GM23338 (cell line): Measurements from ENCODE around the gene ZFHX3. TPM values are rescaled to one million over a fixed set of nuclear protein-coding genes. Genes with fewer than 3 reads are reported as not detected.

ENCODE experiments used
- ATAC-seq: fragments of 200-7000 bp; cut with Tn5 transposase; 3 replicates; pipeline ENCODE4 v1.9.1; 2020
- DNase-seq: peaks from one replicate; pipeline ENCODE4 v3.0.0-alpha.2; 2015; ENCODE audit warnings: low spot score
- H2AFZ ChIP-seq: fragments of 200-600 bp; sonication (generic); 2 replicates; pipeline ENCODE4 v1.8.0; 2016; ENCODE audit warnings: antibody characterized with exemption, mild to moderate bottlenecking, moderate library complexity
- H3F3A ChIP-seq: fragments of 200-600 bp; sonication (generic); replicated peaks from 2 replicates; pipeline ENCODE4 v1.8.0; 2017; ENCODE audit warnings: antibody characterized with exemption, mixed run types, low read depth
- H3K27ac ChIP-seq: fragments of 200-600 bp; sonication (generic); 2 replicates; pipeline ENCODE4 v1.6.1; 2016; ENCODE audit warnings: low read depth
- H3K27me3 ChIP-seq: fragments of 200-600 bp; sonication (generic); 2 replicates; pipeline ENCODE4 v1.8.0; 2016; ENCODE audit warnings: mild to moderate bottlenecking, mixed run types, moderate library complexity; ENCODE audit not compliant: insufficient read depth
- H3K36me3 ChIP-seq: fragments of 200-600 bp; sonication (generic); 2 replicates; pipeline ENCODE4 v1.8.0; 2016; ENCODE audit warnings: mild to moderate bottlenecking; ENCODE audit not compliant: insufficient read depth
- H3K4me1 ChIP-seq: fragments of 200-600 bp; sonication (generic); 2 replicates; pipeline ENCODE4 v1.8.0; 2016; ENCODE audit warnings: mild to moderate bottlenecking, moderate library complexity; ENCODE audit not compliant: insufficient read depth
- H3K4me2 ChIP-seq: fragments of 200-600 bp; sonication (generic); 2 replicates; pipeline ENCODE4 v1.7.1; 2017; ENCODE audit warnings: mixed run types
- H3K4me3 ChIP-seq: fragments of 200-600 bp; sonication (generic); 2 replicates; pipeline ENCODE4 v1.6.1; 2016; ENCODE audit warnings: mixed run types
- H3K79me2 ChIP-seq: fragments of 200-600 bp; sonication (generic); replicated peaks from 2 replicates; pipeline ENCODE4 v1.8.0; 2017; ENCODE audit warnings: mild to moderate bottlenecking; ENCODE audit not compliant: insufficient read depth
- H3K9me2 ChIP-seq: fragments of 200-600 bp; sonication (generic); 2 replicates; pipeline ENCODE4 v1.8.0; 2017; ENCODE audit not compliant: insufficient read depth
- H4K20me1 ChIP-seq: fragments of 200-600 bp; sonication (generic); replicated peaks from 2 replicates; pipeline ENCODE4 v1.8.0; 2017; ENCODE audit warnings: mild to moderate bottlenecking; ENCODE audit not compliant: insufficient read depth
- H3K27ac Mint-ChIP-seq: 2 replicates; pipeline ENCODE4 v1.8.0; 2020; ENCODE audit warnings: inconsistent platforms, mild to moderate bottlenecking, moderate library complexity, mixed read lengths
- H3K27me3 Mint-ChIP-seq: 3 replicates; pipeline ENCODE4 v1.8.0; 2022; ENCODE audit warnings: low read depth, mild to moderate bottlenecking, moderate library complexity, mixed read lengths, inconsistent platforms; ENCODE audit not compliant: insufficient read depth, poor library complexity
- H3K36me3 Mint-ChIP-seq: 3 replicates; pipeline ENCODE4 v1.8.0; 2021; ENCODE audit warnings: low read depth, mild to moderate bottlenecking, inconsistent platforms, moderate library complexity, mixed read lengths
- H3K4me1 Mint-ChIP-seq: 3 replicates; pipeline ENCODE4 v1.8.0; 2020; ENCODE audit warnings: mild to moderate bottlenecking, inconsistent platforms, mixed read lengths
- H3K4me3 Mint-ChIP-seq: 3 replicates; pipeline ENCODE4 v1.8.0; 2021; ENCODE audit warnings: moderate library complexity, mild to moderate bottlenecking, inconsistent platforms, mixed read lengths
- H3K9me3 Mint-ChIP-seq: 3 replicates; pipeline ENCODE4 v1.8.0; 2020; ENCODE audit warnings: moderate library complexity, mild to moderate bottlenecking, inconsistent platforms, mixed read lengths
- CREB1 ChIP-seq: fragments of 250-450 bp; sonication (Bioruptor Pico); IDR thresholded peaks from 2 replicates; pipeline ENCODE4 v1.5.0; 2020; ENCODE audit warnings: low read depth, mild to moderate bottlenecking, moderate library complexity
- ETS1 ChIP-seq: IDR thresholded peaks from 2 replicates; pipeline ENCODE4 v1.6.1; 2016; ENCODE audit warnings: antibody characterized with exemption
- EZH2 ChIP-seq: fragments of 200-600 bp; sonication (generic); IDR thresholded peaks from one replicate; pipeline ENCODE4 v1.8.0; 2017; ENCODE audit warnings: antibody characterized with exemption, mild to moderate bottlenecking, low read depth; ENCODE audit not compliant: unreplicated experiment
- EZH2phosphoT487 ChIP-seq: fragments of 200-600 bp; sonication (generic); IDR thresholded peaks from one replicate; pipeline ENCODE4 v1.8.1; 2018; ENCODE audit warnings: antibody characterized with exemption; ENCODE audit not compliant: unreplicated experiment
- NANOG ChIP-seq: IDR thresholded peaks from 2 replicates; pipeline ENCODE4 v1.6.1; 2016; ENCODE audit warnings: antibody characterized with exemption, borderline replicate concordance
- POLR2AphosphoS5 ChIP-seq: IDR thresholded peaks from 2 replicates; pipeline ENCODE4 v1.6.1; 2016; ENCODE audit warnings: antibody characterized with exemption, low read depth
- REST ChIP-seq: IDR thresholded peaks from one replicate; pipeline ENCODE4 v1.6.1; 2018; ENCODE audit warnings: antibody characterized with exemption; ENCODE audit not compliant: unreplicated experiment
- STAT1 ChIP-seq: IDR thresholded peaks from one replicate; pipeline ENCODE4 v1.6.1; 2016; ENCODE audit warnings: antibody characterized with exemption; ENCODE audit not compliant: unreplicated experiment
- ZNF114 ChIP-seq: fragments of 250-450 bp; sonication (Bioruptor Pico); IDR thresholded peaks from 2 replicates; pipeline ENCODE4 v1.5.0; 2020; ENCODE audit warnings: mild to moderate bottlenecking, moderate library complexity
- ZNF331 ChIP-seq: fragments of 250-450 bp; sonication (Bioruptor Pico); IDR thresholded peaks from 2 replicates; pipeline ENCODE4 v1.5.0; 2020; ENCODE audit warnings: low read depth, mild to moderate bottlenecking, moderate library complexity
- polyA plus RNA-seq: library from polyadenylated mRNA; unstranded; fragments of >200 nt; fragmentation: Nextera tagmentation; extraction: Ambion mirVana; gene quantifications from 2 replicates; pipeline ENCODE4 v1.2.1, GENCODE V29; 2016
- total RNA-seq: library from RNA; depleted of rRNA; stranded (reverse); fragments of >200 nt; shearing (Covaris generic); gene quantifications from 2 replicates; pipeline ENCODE4 v1.2.3, GENCODE V29; 2014
- TF ChIP-seq, protein P1 (sequence below), 2 experiments: fragments of 200-600 bp in 1 of 2; sonication (generic) in 1 of 2; conservative IDR thresholded peaks; 2 replicates each; pipeline versions ENCODE4 v1.5.1 to v1.6.1; 2016 to 2017; ENCODE audit warnings: antibody characterized with exemption in 2 of 2, low read depth in 2 of 2, mild to moderate bottlenecking in 2 of 2, moderate library complexity in 1 of 2

ZFHX3 gene
- total and polyA plus RNA-seq, 2 experiments from 2014 or later = 1.0 to 1.5 TPM

GRCh38 chr16:72969812-72970211 is 78.1 kb downstream of the ZFHX3 start:
- no peak overlapping the region for H3K4me2 ChIP-seq
- H4K20me1 ChIP-seq = no peaks in the 10 kb centered on the region
- no peaks in the 10 kb centered on the region for H3K27me3 ChIP-seq
- Mint-ChIP-seq H3K27ac (no peak overlapping the region), H3K4me1 (no peaks in the 10 kb centered on the region), H3K36me3 (no peaks in the 10 kb centered on the region), H3K27me3 (peaks cover 5% of the 10 kb centered on the region), H3K9me3 (no peaks in the 10 kb centered on the region; the same call in 2 of the 3 replicates), H3K4me3 (no peak overlapping the region)
- no peak overlapping the region for H3K4me3 ChIP-seq
- DNase-seq (no peak), ATAC-seq (no peak)
- H3K79me2 ChIP-seq = no peaks in the 10 kb centered on the region
- H3K4me1 ChIP-seq = no peaks in the 10 kb centered on the region
- TF ChIP-seq POLR2AphosphoS5 = no peak
- TF ChIP-seq EZH2 = no peak
- no peak for TF ChIP-seq ETS1
- peaks cover 11% of the 10 kb centered on the region; the same call in 1 of the 2 replicates for H3K9me2 ChIP-seq
- H3F3A ChIP-seq = no peaks in the 10 kb centered on the region
- no peak overlapping the region for H2AFZ ChIP-seq
- H3K36me3 ChIP-seq = no peaks in the 10 kb centered on the region
- H3K27ac ChIP-seq = no peak overlapping the region

- ATAC-seq (no peak), DNase-seq (no peak)
- Histone ChIP-seq H4K20me1 (no peaks in the 10 kb centered on the region), H3K27me3 (no peaks in the 10 kb centered on the region), H3K4me3 (no peak overlapping the region), H3K27ac (no peak overlapping the region), H3K36me3 (no peaks in the 10 kb centered on the region), H3F3A (no peaks in the 10 kb centered on the region), H3K79me2 (no peaks in the 10 kb centered on the region), H2AFZ (no peak overlapping the region), H3K4me2 (no peak overlapping the region), H3K4me1 (no peaks in the 10 kb centered on the region), H3K9me2 (peaks cover 11% of the 10 kb centered on the region; the same call in 1 of the 2 replicates)
- Mint-ChIP-seq H3K4me1 (no peaks in the 10 kb centered on the region), H3K27ac (no peak overlapping the region), H3K27me3 (peaks cover 5% of the 10 kb centered on the region), H3K36me3 (no peaks in the 10 kb centered on the region), H3K4me3 (no peak overlapping the region), H3K9me3 (no peaks in the 10 kb centered on the region; the same call in 2 of the 3 replicates)
- TF ChIP-seq CREB1 (CRISPR knock-in tag) = no peak
- no peak for TF ChIP-seq REST
- TF ChIP-seq STAT1 = no peak
- no peak for TF ChIP-seq ZNF114 (CRISPR knock-in tag)
- TF ChIP-seq, protein P1, sequence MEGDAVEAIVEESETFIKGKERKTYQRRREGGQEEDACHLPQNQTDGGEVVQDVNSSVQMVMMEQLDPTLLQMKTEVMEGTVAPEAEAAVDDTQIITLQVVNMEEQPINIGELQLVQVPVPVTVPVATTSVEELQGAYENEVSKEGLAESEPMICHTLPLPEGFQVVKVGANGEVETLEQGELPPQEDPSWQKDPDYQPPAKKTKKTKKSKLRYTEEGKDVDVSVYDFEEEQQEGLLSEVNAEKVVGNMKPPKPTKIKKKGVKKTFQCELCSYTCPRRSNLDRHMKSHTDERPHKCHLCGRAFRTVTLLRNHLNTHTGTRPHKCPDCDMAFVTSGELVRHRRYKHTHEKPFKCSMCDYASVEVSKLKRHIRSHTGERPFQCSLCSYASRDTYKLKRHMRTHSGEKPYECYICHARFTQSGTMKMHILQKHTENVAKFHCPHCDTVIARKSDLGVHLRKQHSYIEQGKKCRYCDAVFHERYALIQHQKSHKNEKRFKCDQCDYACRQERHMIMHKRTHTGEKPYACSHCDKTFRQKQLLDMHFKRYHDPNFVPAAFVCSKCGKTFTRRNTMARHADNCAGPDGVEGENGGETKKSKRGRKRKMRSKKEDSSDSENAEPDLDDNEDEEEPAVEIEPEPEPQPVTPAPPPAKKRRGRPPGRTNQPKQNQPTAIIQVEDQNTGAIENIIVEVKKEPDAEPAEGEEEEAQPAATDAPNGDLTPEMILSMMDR (conservative IDR thresholded peaks at IDR 0.05; ENCODE audit: low read depth in 2 of 2) = no peak
- no peak for TF ChIP-seq POLR2AphosphoS5
- no peak for TF ChIP-seq ZNF331 (CRISPR knock-in tag)
- TF ChIP-seq EZH2phosphoT487 = no peak
- TF ChIP-seq NANOG = no peak
- no peak for TF ChIP-seq ETS1
Observed at GRCh38 chr16:72969146-72969545, 78.8 kb downstream of the ZFHX3 start.
